ENCODE results near the gene MXD4. TPM values are rescaled to one million over a fixed set of nuclear protein-coding genes. Genes with fewer than 3 reads are reported as not detected.

Gene MXD4
- polyA plus RNA-seq, 1 donor (not counting 4 experiments of a cell fraction or from before 2014, with no cell fraction given), result 26.0 TPM

- no peak for TF ChIP-seq EZH2 (IDR thresholded peaks at IDR 0.05; ENCODE audit: low read length)
- TF ChIP-seq CTCF (optimal IDR thresholded peaks at IDR 0.05 in 1 of 3, IDR thresholded peaks at IDR 0.05 in 1 of 3, conservative IDR thresholded peaks at IDR 0.05 in 1 of 3; ENCODE audit: extremely low read depth in 1 of 3, insufficient read depth in 2 of 3, low read length in 3 of 3), result peak in 2 of 3 experiments; percentile 6 to 22
These were observed 19.9 kb upstream of the MXD4 start for GRCh38 chr4:2281575-2282343.

GRCh38 chr4:2280531-2281300 lies 18.8 kb upstream of the MXD4 start:
- Histone ChIP-seq H3K36me3 (ENCODE audit: control insufficient read depth in 2 of 2, extremely low read depth in 1 of 2, insufficient read depth in 2 of 2, low read length in 2 of 2) (no peaks in the 10 kb centered on the region), H3K27ac (ENCODE audit: control insufficient read depth, insufficient read depth, low read length) (no peak overlapping the region), H3K9me1 (ENCODE audit: control insufficient read depth, extremely low read depth, insufficient read depth, low read length) (no peaks in the 10 kb centered on the region), H3K9me3 (ENCODE audit: control insufficient read depth, low read depth, low read length) (no peaks in the 10 kb centered on the region), H3K4me3 (ENCODE audit: control insufficient read depth in 2 of 3, extremely low read depth in 1 of 3, insufficient read depth in 2 of 3, low read depth in 1 of 3, low read length in 3 of 3) (no peak overlapping the region), H3K9ac (ENCODE audit: control insufficient read depth, extremely low read depth, insufficient read depth, low read length) (no peak overlapping the region), H3K4me2 (ENCODE audit: control insufficient read depth, extremely low read depth, insufficient read depth, low read depth, low read length) (no peak overlapping the region), H3K4me1 (ENCODE audit: control insufficient read depth, extremely low read depth, insufficient read depth, low read length) (peaks cover 7% of the 10 kb centered on the region), H4K20me1 (ENCODE audit: control insufficient read depth, extremely low read depth, insufficient read depth, low read length) (no peaks in the 10 kb centered on the region), H2AFZ (ENCODE audit: control insufficient read depth, low read length) (no peak overlapping the region), H3K79me2 (ENCODE audit: control insufficient read depth, insufficient read depth, low read length) (no peaks in the 10 kb centered on the region), H3K27me3 (ENCODE audit: control insufficient read depth, extremely low read depth, insufficient read depth, low read length) (no peaks in the 10 kb centered on the region)
- DNase-seq (ENCODE audit: low read depth, low spot score) (no peak), FAIRE-seq (no peak)
- TF ChIP-seq EZH2 (IDR thresholded peaks at IDR 0.05; ENCODE audit: low read length), result no peak
- TF ChIP-seq CTCF (optimal IDR thresholded peaks at IDR 0.05 in 1 of 3, IDR thresholded peaks at IDR 0.05 in 1 of 3, conservative IDR thresholded peaks at IDR 0.05 in 1 of 3; ENCODE audit: extremely low read depth in 1 of 3, insufficient read depth in 2 of 3, low read length in 3 of 3), result no peak
- dilution Hi-C loops (cut with MboI; ENCODE audit: extremely low pct_ligation_motif_present, low sequenced_read_pairs), result no loop called here

More at GRCh38 chr4:2281575-2282343, 19.9 kb upstream of the MXD4 start:
- dilution Hi-C loops (cut with MboI; ENCODE audit: extremely low pct_ligation_motif_present, low sequenced_read_pairs), result no loop called here
- Histone ChIP-seq H3K4me3 (ENCODE audit: control insufficient read depth in 2 of 3, extremely low read depth in 1 of 3, insufficient read depth in 2 of 3, low read depth in 1 of 3, low read length in 3 of 3) (no peak overlapping the region), H3K27me3 (ENCODE audit: control insufficient read depth, extremely low read depth, insufficient read depth, low read length) (no peaks in the 10 kb centered on the region), H3K4me1 (ENCODE audit: control insufficient read depth, extremely low read depth, insufficient read depth, low read length) (peaks cover 7% of the 10 kb centered on the region), H3K9ac (ENCODE audit: control insufficient read depth, extremely low read depth, insufficient read depth, low read length) (no peak overlapping the region), H2AFZ (ENCODE audit: control insufficient read depth, low read length) (no peak overlapping the region), H4K20me1 (ENCODE audit: control insufficient read depth, extremely low read depth, insufficient read depth, low read length) (no peaks in the 10 kb centered on the region), H3K9me3 (ENCODE audit: control insufficient read depth, low read depth, low read length) (no peaks in the 10 kb centered on the region), H3K4me2 (ENCODE audit: control insufficient read depth, extremely low read depth, insufficient read depth, low read depth, low read length) (no peak overlapping the region), H3K27ac (ENCODE audit: control insufficient read depth, insufficient read depth, low read length) (no peak overlapping the region), H3K36me3 (ENCODE audit: control insufficient read depth in 2 of 2, extremely low read depth in 1 of 2, insufficient read depth in 2 of 2, low read length in 2 of 2) (no peaks in the 10 kb centered on the region), H3K9me1 (ENCODE audit: control insufficient read depth, extremely low read depth, insufficient read depth, low read length) (no peaks in the 10 kb centered on the region), H3K79me2 (ENCODE audit: control insufficient read depth, insufficient read depth, low read length) (no peaks in the 10 kb centered on the region)
- FAIRE-seq, result no peak
- DNase-seq (ENCODE audit: low read depth, low spot score), result no peak

Measured in keratinocyte (primary cell).